ENCODE data around the gene ARHGAP15. TPM values are rescaled to one million over a fixed set of nuclear protein-coding genes. Genes with fewer than 3 reads are reported as not detected.

The ARHGAP15 gene
- total RNA-seq, 1 experiment from 2014 or later = 0.42 TPM

DNA sequence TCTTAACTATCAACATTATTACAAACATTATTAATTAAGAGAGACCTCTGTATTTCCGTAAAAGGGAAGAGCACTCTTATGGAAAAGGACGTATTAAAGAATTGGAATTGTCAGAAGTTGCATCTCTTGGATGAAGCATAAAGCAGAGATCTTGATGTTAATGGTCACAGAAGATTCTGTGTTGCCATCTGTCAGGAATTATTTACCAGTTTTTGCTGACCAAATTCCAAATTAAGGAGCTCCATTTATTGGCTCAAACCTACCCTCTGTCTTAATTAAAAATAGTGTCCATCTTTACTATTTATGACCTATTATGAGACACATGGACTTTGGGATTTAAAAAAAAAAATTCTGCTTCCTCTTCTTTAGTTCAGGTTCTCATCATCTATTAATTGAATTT, 232.1 kb downstream of the ARHGAP15 start:
- TF ChIP-seq SP1 (IDR thresholded peaks at IDR 0.05; ENCODE audit: low read depth) = no peak
- TF ChIP-seq POLR2AphosphoS5 (IDR thresholded peaks at IDR 0.05; ENCODE audit: low read depth, low read length) = no peak
- TF ChIP-seq YY1 (IDR thresholded peaks at IDR 0.05; ENCODE audit: extremely low read depth, insufficient replicate concordance, low read depth, low read length) = no peak
- TF ChIP-seq ELF1 (IDR thresholded peaks at IDR 0.05; ENCODE audit: borderline replicate concordance, low read depth) = no peak
- TF ChIP-seq POLR2A (IDR thresholded peaks at IDR 0.05; ENCODE audit: borderline replicate concordance, extremely low read depth, insufficient read depth, insufficient read length) = no peak
- no peak for TF ChIP-seq CTCF (IDR thresholded peaks at IDR 0.05 in 2 of 3, conservative IDR thresholded peaks at IDR 0.05 in 1 of 3; ENCODE audit: borderline replicate concordance in 1 of 3, insufficient read depth in 1 of 3, low read depth in 2 of 3, low read length in 2 of 3)
- TF ChIP-seq FOSL1 (IDR thresholded peaks at IDR 0.05; ENCODE audit: low read depth) = no peak
- TF ChIP-seq, protein P1, sequence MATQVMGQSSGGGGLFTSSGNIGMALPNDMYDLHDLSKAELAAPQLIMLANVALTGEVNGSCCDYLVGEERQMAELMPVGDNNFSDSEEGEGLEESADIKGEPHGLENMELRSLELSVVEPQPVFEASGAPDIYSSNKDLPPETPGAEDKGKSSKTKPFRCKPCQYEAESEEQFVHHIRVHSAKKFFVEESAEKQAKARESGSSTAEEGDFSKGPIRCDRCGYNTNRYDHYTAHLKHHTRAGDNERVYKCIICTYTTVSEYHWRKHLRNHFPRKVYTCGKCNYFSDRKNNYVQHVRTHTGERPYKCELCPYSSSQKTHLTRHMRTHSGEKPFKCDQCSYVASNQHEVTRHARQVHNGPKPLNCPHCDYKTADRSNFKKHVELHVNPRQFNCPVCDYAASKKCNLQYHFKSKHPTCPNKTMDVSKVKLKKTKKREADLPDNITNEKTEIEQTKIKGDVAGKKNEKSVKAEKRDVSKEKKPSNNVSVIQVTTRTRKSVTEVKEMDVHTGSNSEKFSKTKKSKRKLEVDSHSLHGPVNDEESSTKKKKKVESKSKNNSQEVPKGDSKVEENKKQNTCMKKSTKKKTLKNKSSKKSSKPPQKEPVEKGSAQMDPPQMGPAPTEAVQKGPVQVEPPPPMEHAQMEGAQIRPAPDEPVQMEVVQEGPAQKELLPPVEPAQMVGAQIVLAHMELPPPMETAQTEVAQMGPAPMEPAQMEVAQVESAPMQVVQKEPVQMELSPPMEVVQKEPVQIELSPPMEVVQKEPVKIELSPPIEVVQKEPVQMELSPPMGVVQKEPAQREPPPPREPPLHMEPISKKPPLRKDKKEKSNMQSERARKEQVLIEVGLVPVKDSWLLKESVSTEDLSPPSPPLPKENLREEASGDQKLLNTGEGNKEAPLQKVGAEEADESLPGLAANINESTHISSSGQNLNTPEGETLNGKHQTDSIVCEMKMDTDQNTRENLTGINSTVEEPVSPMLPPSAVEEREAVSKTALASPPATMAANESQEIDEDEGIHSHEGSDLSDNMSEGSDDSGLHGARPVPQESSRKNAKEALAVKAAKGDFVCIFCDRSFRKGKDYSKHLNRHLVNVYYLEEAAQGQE (IDR thresholded peaks at IDR 0.05; ENCODE audit: low read depth) = no peak
- TF ChIP-seq TCF7L2 (IDR thresholded peaks at IDR 0.05; ENCODE audit: borderline replicate concordance, extremely low read depth, insufficient read depth, insufficient read length) = no peak
- no peak for TF ChIP-seq SRF (IDR thresholded peaks at IDR 0.05; ENCODE audit: low read depth)
- no peak for TF ChIP-seq ZFX (IDR thresholded peaks at IDR 0.05)
- TF ChIP-seq CEBPB (IDR thresholded peaks at IDR 0.05; ENCODE audit: low read depth) = no peak
- no peak for TF ChIP-seq EGR1 (IDR thresholded peaks at IDR 0.05; ENCODE audit: low read depth)
- no peak overlapping the region for H3K9ac ChIP-seq (ENCODE audit: low read length)
- ChIA-PET CTCF (no interaction called here), POLR2A (no interaction called here), RAD21 (ENCODE audit: low non-redundant PET in 1 of 2, low total read pairs in 2 of 2, uncharacterized antibody in 2 of 2, unreplicated experiment in 2 of 2) (no interaction called here)
- no peaks in the 10 kb centered on the region for H3K4me1 ChIP-seq (ENCODE audit: control insufficient read depth in 1 of 2, insufficient read depth in 2 of 2, low read length in 2 of 2)
- no peaks in the 10 kb centered on the region for H3K36me3 ChIP-seq (ENCODE audit: control insufficient read depth in 1 of 2, insufficient read depth in 2 of 2, low read length in 2 of 2)
- H4K20me1 ChIP-seq (ENCODE audit: insufficient read depth) = no peaks in the 10 kb centered on the region
- H3K27me3 ChIP-seq (ENCODE audit: insufficient read depth, low read length) = no peaks in the 10 kb centered on the region
- no peak overlapping the region for H3K4me2 ChIP-seq (ENCODE audit: low read length)
- no peak overlapping the region for H3K27ac ChIP-seq (ENCODE audit: low read depth, low read length)
- no peak overlapping the region for H2AFZ ChIP-seq (ENCODE audit: low read depth, low read length, poor library complexity, severe bottlenecking)
- no peaks in the 10 kb centered on the region for H3K9me3 ChIP-seq (ENCODE audit: control insufficient read depth in 1 of 2, insufficient read depth in 1 of 2, low read depth in 1 of 2, low read length in 2 of 2)
- intact Hi-C loops (cut with micrococcal nuclease) = no loop called here
- H3K4me3 ChIP-seq (replicated peaks in 1 of 2; ENCODE audit: low read depth in 1 of 2, low read length in 2 of 2) = no peak overlapping the region
- no peaks in the 10 kb centered on the region for H3K9me2 ChIP-seq (ENCODE audit: insufficient read depth)
- ATAC-seq = no peak
- no peaks in the 10 kb centered on the region for H3K79me2 ChIP-seq (ENCODE audit: insufficient read depth, low read length)
- DNase-seq (ENCODE audit: low read depth, low spot score) = no peak
- no TSS peak for BruUV-seq (replicated peaks)
